Measurements from ENCODE around the gene DGCR6.

- TF ChIP-seq, protein P1, sequence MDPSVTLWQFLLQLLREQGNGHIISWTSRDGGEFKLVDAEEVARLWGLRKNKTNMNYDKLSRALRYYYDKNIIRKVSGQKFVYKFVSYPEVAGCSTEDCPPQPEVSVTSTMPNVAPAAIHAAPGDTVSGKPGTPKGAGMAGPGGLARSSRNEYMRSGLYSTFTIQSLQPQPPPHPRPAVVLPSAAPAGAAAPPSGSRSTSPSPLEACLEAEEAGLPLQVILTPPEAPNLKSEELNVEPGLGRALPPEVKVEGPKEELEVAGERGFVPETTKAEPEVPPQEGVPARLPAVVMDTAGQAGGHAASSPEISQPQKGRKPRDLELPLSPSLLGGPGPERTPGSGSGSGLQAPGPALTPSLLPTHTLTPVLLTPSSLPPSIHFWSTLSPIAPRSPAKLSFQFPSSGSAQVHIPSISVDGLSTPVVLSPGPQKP (IDR thresholded peaks at IDR 0.05; ENCODE audit: low read depth, low read length) = no peak
- TF ChIP-seq ESRRA (IDR thresholded peaks at IDR 0.05; ENCODE audit: borderline replicate concordance, low read length) = no peak
- TF ChIP-seq POLR2AphosphoS2 (conservative IDR thresholded peaks at IDR 0.05; ENCODE audit: low read length) = no peak
- TF ChIP-seq MAX (IDR thresholded peaks at IDR 0.05) = no peak
- TF ChIP-seq CTCF (IDR thresholded peaks at IDR 0.05) = no peak
- TF ChIP-seq CBX2 (IDR thresholded peaks at IDR 0.05; ENCODE audit: borderline replicate concordance, low read depth) = no peak
- no peak for TF ChIP-seq POLR2A (IDR thresholded peaks at IDR 0.05; ENCODE audit: low read length)
- TF ChIP-seq EP300 (IDR thresholded peaks at IDR 0.05) = no peak
- TF ChIP-seq CHD4 (IDR thresholded peaks at IDR 0.05; ENCODE audit: borderline replicate concordance) = no peak
- TF ChIP-seq BHLHE40 (IDR thresholded peaks at IDR 0.05; ENCODE audit: low read depth, low read length) = no peak
These were observed 41.8 kb downstream of the DGCR6 start for GRCh38 chr22:18947905-18948304.
